H1 (cell line): ENCODE measurements around the gene B4GALNT3. TPM values are rescaled to one million over a fixed set of nuclear protein-coding genes. Genes with fewer than 3 reads are reported as not detected.

ENCODE experiments used
- CTCF ChIA-PET: fragments of 300-600 bp; sonication (Branson Sonifier 250); formaldehyde crosslinking; loops from one replicate; lab custom pipeline; 2021; ENCODE audit not compliant: partially characterized antibody; lab: Charles Lee
- POLR2A ChIA-PET: fragments of 300-600 bp; sonication (Branson Sonifier 250); formaldehyde crosslinking; loops from one replicate; lab custom pipeline; 2021; ENCODE audit warnings: inconsistent platforms; ENCODE audit not compliant: partially characterized antibody; lab: Charles Lee
- DNase-seq, 2 experiments: peaks; one replicate each; pipeline versions ENCODE4 v3.0.0 to v3.0.0-alpha.2; 2010 to 2022; ENCODE audit warnings: low spot score in 2 of 2, low read depth in 1 of 2, mixed read lengths in 1 of 2
- FAIRE-seq: peaks from 2 replicates; lab custom pipeline; 2011; peaks lifted over from hg19 to GRCh38; lab: Jason Lieb, UNC
- H2AFZ ChIP-seq: 2 replicates; pipeline ENCODE4 v1.8.1; 2012; ENCODE audit warnings: low read length, inconsistent platforms
- H2AK5ac ChIP-seq: 2 replicates; pipeline ENCODE4 v1.6.1; 2013; ENCODE audit warnings: low read depth, low read length
- H2BK120ac ChIP-seq: replicated peaks from 2 replicates; pipeline ENCODE3; 2013; ENCODE audit warnings: low read depth, low read length, inconsistent platforms
- H2BK12ac ChIP-seq: 2 replicates; pipeline ENCODE4 v1.6.1; 2013; ENCODE audit warnings: low read depth, low read length
- H2BK15ac ChIP-seq: 2 replicates; pipeline ENCODE4 v1.6.1; 2013; ENCODE audit warnings: low read length
- H2BK20ac ChIP-seq: 2 replicates; pipeline ENCODE4 v1.6.1; 2013; ENCODE audit warnings: low read length
- H2BK5ac ChIP-seq: 2 replicates; pipeline ENCODE4 v1.6.1; 2013; ENCODE audit warnings: low read depth, low read length
- H3K14ac ChIP-seq: 2 replicates; pipeline ENCODE4 v1.6.1; 2013; ENCODE audit warnings: inconsistent platforms; ENCODE audit not compliant: insufficient read length
- H3K18ac ChIP-seq: 2 replicates; pipeline ENCODE4 v1.6.1; 2013; ENCODE audit warnings: low read length; ENCODE audit errors: extremely low read depth
- H3K23ac ChIP-seq: 2 replicates; pipeline ENCODE4 v1.6.1; 2013; ENCODE audit warnings: inconsistent platforms; ENCODE audit not compliant: insufficient read length
- H3K23me2 ChIP-seq: 2 replicates; pipeline ENCODE4 v1.6.1; 2013; ENCODE audit warnings: low read depth, low read length
- H3K27ac ChIP-seq: 2 replicates; pipeline ENCODE4 v1.6.1; 2011; ENCODE audit warnings: low read depth, low read length, inconsistent platforms
- H3K27me3 ChIP-seq, 4 experiments: replicated peaks in 1 of 4; 1 replicate in 1 of 4; 2 replicates in 3 of 4; pipeline versions ENCODE4 v1.6.1 to v1.8.1; 2011 to 2013; ENCODE audit warnings: low read length in 3 of 4, mild to moderate bottlenecking in 3 of 4, inconsistent platforms in 2 of 4, mixed read lengths in 2 of 4, moderate library complexity in 1 of 4; ENCODE audit not compliant: control insufficient read depth in 3 of 4, insufficient read depth in 3 of 4; ENCODE audit errors: extremely low read depth in 1 of 4
- H3K36me3 ChIP-seq, 4 experiments: 2 replicates each; pipeline versions ENCODE4 v1.6.1 to v1.8.1; 2011 to 2013; ENCODE audit warnings: mild to moderate bottlenecking in 4 of 4, low read length in 3 of 4, moderate library complexity in 2 of 4, control low read depth in 1 of 4, inconsistent platforms in 1 of 4; ENCODE audit not compliant: insufficient read depth in 4 of 4, control insufficient read depth in 2 of 4
- H3K4ac ChIP-seq: replicated peaks from 2 replicates; pipeline ENCODE3; 2013; ENCODE audit warnings: low read length, low read depth, mixed read lengths, inconsistent platforms; ENCODE audit not compliant: insufficient read length
- H3K4me1 ChIP-seq, 4 experiments: replicated peaks in 1 of 4; 1 replicate in 1 of 4; 2 replicates in 3 of 4; pipeline versions ENCODE4 v1.6.1 to v1.8.1; 2011 to 2013; ENCODE audit warnings: low read length in 3 of 4, inconsistent platforms in 2 of 4, mixed read lengths in 1 of 4; ENCODE audit not compliant: insufficient read depth in 4 of 4, control insufficient read depth in 3 of 4
- H3K4me2 ChIP-seq, 2 experiments: 2 replicates each; pipeline versions ENCODE4 v1.6.1 to v1.8.1; 2011 to 2013; ENCODE audit warnings: low read depth in 2 of 2, low read length in 2 of 2, control low read depth in 1 of 2, inconsistent platforms in 1 of 2, mild to moderate bottlenecking in 1 of 2; ENCODE audit not compliant: insufficient read depth in 1 of 2
- H3K4me3 ChIP-seq, 4 experiments: fragments of 200-600, 300-600 bp in 1 of 4; sonication (generic), shearing (Covaris generic), sonication (Bioruptor Twin) in 1 of 4; 2 replicates each; pipeline versions ENCODE4 v1.5.1 to v1.8.1; 2011 to 2016; ENCODE audit warnings: low read length in 4 of 4, low read depth in 3 of 4, control low read depth in 2 of 4, inconsistent platforms in 2 of 4, mild to moderate bottlenecking in 2 of 4, mixed read lengths in 1 of 4, moderate library complexity in 1 of 4; ENCODE audit not compliant: insufficient read depth in 2 of 4; ENCODE audit errors: extremely low read depth in 1 of 4
- H3K56ac ChIP-seq: replicated peaks from 2 replicates; pipeline ENCODE3; 2013; ENCODE audit warnings: low read depth, mild to moderate bottlenecking, mixed read lengths, low read length, inconsistent platforms; ENCODE audit not compliant: insufficient read length
- H3K79me1 ChIP-seq: 2 replicates; pipeline ENCODE4 v1.6.1; 2013; ENCODE audit warnings: low read depth, low read length, control low read depth
- H3K79me2 ChIP-seq, 2 experiments: 2 replicates each; pipeline versions ENCODE4 v1.6.1 to v1.8.1; 2012 to 2013; ENCODE audit warnings: low read length in 2 of 2, mild to moderate bottlenecking in 2 of 2, inconsistent platforms in 1 of 2; ENCODE audit not compliant: insufficient read depth in 2 of 2, control insufficient read depth in 1 of 2
- H3K9ac ChIP-seq, 4 experiments: replicated peaks in 1 of 4; 1 replicate in 1 of 4; 2 replicates in 3 of 4; pipeline versions ENCODE4 v1.6.1 to v1.8.1; 2011 to 2013; ENCODE audit warnings: low read depth in 3 of 4, low read length in 3 of 4, control low read depth in 2 of 4, mild to moderate bottlenecking in 2 of 4, moderate library complexity in 2 of 4, inconsistent platforms in 1 of 4; ENCODE audit errors: extremely low read depth in 1 of 4
- H3K9me3 ChIP-seq, 2 experiments: 2 replicates each; pipeline versions ENCODE4 v1.6.1 to v1.8.1; 2012 to 2013; ENCODE audit warnings: mild to moderate bottlenecking in 2 of 2, moderate library complexity in 2 of 2, control low read depth in 1 of 2, inconsistent platforms in 1 of 2, low read depth in 1 of 2, low read length in 1 of 2, mixed read lengths in 1 of 2; ENCODE audit not compliant: insufficient read depth in 2 of 2
- H4K20me1 ChIP-seq, 2 experiments: replicated peaks in 1 of 2; 2 replicates each; pipeline versions ENCODE3 to v1.8.1; 2011 to 2013; ENCODE audit warnings: inconsistent platforms in 2 of 2, low read length in 2 of 2, mild to moderate bottlenecking in 1 of 2; ENCODE audit not compliant: insufficient read depth in 2 of 2, control insufficient read depth in 1 of 2
- H4K5ac ChIP-seq: 2 replicates; pipeline ENCODE4 v1.6.1; 2013; ENCODE audit warnings: low read length, low read depth, mixed read lengths, inconsistent platforms; ENCODE audit not compliant: insufficient read length
- H4K8ac ChIP-seq: 2 replicates; pipeline ENCODE4 v1.8.0; 2013; ENCODE audit warnings: mild to moderate bottlenecking, moderate library complexity, low read length, inconsistent platforms; ENCODE audit not compliant: insufficient read depth; ENCODE audit errors: extremely low read depth
- H4K91ac ChIP-seq: replicated peaks from 2 replicates; pipeline ENCODE3; 2013; ENCODE audit warnings: low read length, mixed read lengths, inconsistent platforms; ENCODE audit not compliant: insufficient read length
- CHD2 ChIP-seq: IDR thresholded peaks from 2 replicates; pipeline ENCODE4 v1.6.1; 2012; ENCODE audit warnings: low read length, improper control_type of control experiment
- CREB1 ChIP-seq: IDR thresholded peaks from 2 replicates; pipeline ENCODE4 v1.6.1; 2012; ENCODE audit warnings: inconsistent platforms
- HDAC6 ChIP-seq: IDR thresholded peaks from one replicate; pipeline ENCODE4 v1.7.1; 2012; ENCODE audit warnings: low read depth, mild to moderate bottlenecking, inconsistent platforms, low read length, moderate library complexity
- WGBS, 2 experiments: shearing (Covaris generic) in 1 of 2; methylation state at CpG; one replicate each; pipeline versions ENCODE4 v1.1.6 to v1.1.7; 2013 to 2015; ENCODE audit warnings: low lambda C conversion rate in 2 of 2, mixed read lengths in 2 of 2, inconsistent platforms in 1 of 2, low coverage in 1 of 2, missing lambda C conversion rate in 1 of 2; ENCODE audit not compliant: insufficient replicate concordance in 2 of 2, insufficient coverage in 1 of 2, insufficient read length in 1 of 2; ENCODE audit errors: extremely low coverage in 1 of 2, missing lambda C conversion rate in 1 of 2; 5-methylcytosine and 5-hydroxymethylcytosine counted together
- polyA plus RNA-seq, 7 experiments: library from polyadenylated mRNA; depleted of rRNA in 3 of 7; stranded (reverse) in 5 of 7; unstranded in 2 of 7; fragments of >200 nt in 5 of 7; fragments of 200-250 nt in 2 of 7; gene quantifications; 1 replicate in 5 of 7; 2 replicates in 1 of 7; 4 replicates in 1 of 7; pipeline versions ENCODE4 v1.2.1 to v1.2.3, GENCODE V29; 2011 to 2013; ENCODE audit warnings: missing spikeins in 2 of 7, mixed read lengths in 2 of 7
- total RNA-seq: library from RNA; stranded (reverse); fragmentation: NEBNext Ultra II Directional; extraction: Animal tissue kit (Norgen Biotek cat#: 25700); gene quantifications from 2 replicates; pipeline ENCODE4 v1.2.1, GENCODE V29; 2021

Gene B4GALNT3
- total and polyA plus RNA-seq, 2 of the 8 experiments (the other 6 are each of a cell fraction or from before 2014, with no cell fraction given): 12.5 to 20.3 TPM

GRCh38 chr12:556498-556897, 96.8 kb downstream of the B4GALNT3 start:
- CTCF ChIA-PET: interaction anchor here (0.9 to 2.0 kb wide), 5 partner anchors 9 to 15 kb away, joined by 3 to 12 read pairs (median 4); no protein-coding TSS in a partner anchor

More at GRCh38 chr12:556498-556897, 96.8 kb downstream of the B4GALNT3 start:
- H2AFZ ChIP-seq: no peak overlapping the region
- peaks cover 0 to 2% (median 0%) of the 10 kb centered on the region in 4 experiments; a peak in 1 of 8 replicates for H3K36me3 ChIP-seq
- no peak for TF ChIP-seq CREB1
- no peak for TF ChIP-seq HDAC6
- TF ChIP-seq CHD2: no peak
- H3K27me3 ChIP-seq: no peaks in the 10 kb centered on the region
- no peaks in the 10 kb centered on the region for H3K79me2 ChIP-seq
- H3K4me1 ChIP-seq: no peaks in the 10 kb centered on the region
- no peak overlapping the region for H2BK20ac ChIP-seq
- FAIRE-seq (no peak), DNase-seq (no peak)
- H3K23me2 ChIP-seq: no peaks in the 10 kb centered on the region
- POLR2A ChIA-PET: interaction anchor here (1.1 kb wide), 1 partner anchor 8 kb away, joined by 6 read pairs; no protein-coding TSS in a partner anchor
- H3K9ac ChIP-seq: no peak overlapping the region
- H4K20me1 ChIP-seq: no peaks in the 10 kb centered on the region
- H3K79me1 ChIP-seq: no peaks in the 10 kb centered on the region
- no peak overlapping the region for H2BK12ac ChIP-seq
- H3K27ac ChIP-seq: no peak overlapping the region
- 96% methylated on average over 20 of the region's 20 CpGs; no CpG with 5 or more reads in 1 of the 2 experiments for WGBS, 2 experiments
- H4K5ac ChIP-seq: no peak overlapping the region
- H3K14ac ChIP-seq: no peak overlapping the region
- no peak overlapping the region for H3K4me3 ChIP-seq
- no peak overlapping the region for H3K18ac ChIP-seq
- 0 out of 4 replicates have a peak, but pooled peaks cover 0 to 2% of the 10 kb centered on the region in 2 experiments for H3K9me3 ChIP-seq
- no peak overlapping the region for H2BK5ac ChIP-seq
- H2BK15ac ChIP-seq: no peak overlapping the region
- no peak overlapping the region for H3K4me2 ChIP-seq
- no peak overlapping the region for H2BK120ac ChIP-seq
- 0 out of 2 replicates have a peak overlapping the region, but pooled peaks have one; percentile 53 for H4K8ac ChIP-seq
- no peak overlapping the region for H2AK5ac ChIP-seq
- no peak overlapping the region for H4K91ac ChIP-seq
- H3K23ac ChIP-seq: no peak overlapping the region
- H3K56ac ChIP-seq: no peak overlapping the region
- no peak overlapping the region for H3K4ac ChIP-seq
